NCI-H2196 (cell line): Measurements from ENCODE around the gene BMF.

Experiments
- DNase-seq: peaks from one replicate; lab custom pipeline; 2025; ENCODE audit not compliant: unreplicated experiment; lab: John Stamatoyannopoulos, UW

Gene BMF

GRCh38 chr15:40104296-40104864 lies 4.3 kb downstream of the BMF start:
- no peak for DNase-seq

- peak; percentile 34 for DNase-seq
Measured at GRCh38 chr15:40103864-40104271, 4.8 kb downstream of the BMF start.

- peak; percentile 84 for DNase-seq
Measured at GRCh38 chr15:40102897-40103858, 5.5 kb downstream of the BMF start.

GRCh38 chr15:40100947-40101905 lies 7.5 kb downstream of the BMF start:
- DNase-seq = no peak

GRCh38 chr15:40100123-40100946 lies 8.3 kb downstream of the BMF start:
- DNase-seq = no peak

GRCh38 chr15:40098489-40099261 lies 10.0 kb downstream of the BMF start:
- peak; percentile 26 for DNase-seq

GRCh38 chr15:40097968-40098476 lies 10.7 kb downstream of the BMF start:
- no peak for DNase-seq

GRCh38 chr15:40097096-40097967 lies 11.3 kb downstream of the BMF start:
- DNase-seq = no peak

- DNase-seq = no peak
Measured at GRCh38 chr15:40096094-40096891, 12.4 kb downstream of the BMF start.

GRCh38 chr15:40095371-40096093 lies 13.1 kb downstream of the BMF start:
- no peak for DNase-seq

GRCh38 chr15:40094156-40094555 lies 14.5 kb downstream of the BMF start:
- DNase-seq = no peak

- DNase-seq = no peak
Measured at GRCh38 chr15:40092979-40093869, 15.5 kb downstream of the BMF start.

GRCh38 chr15:40092256-40092978 lies 16.3 kb downstream of the BMF start:
- peak; percentile 43 for DNase-seq

- no peak for DNase-seq
Measured at GRCh38 chr15:40091861-40092255, 16.8 kb downstream of the BMF start.

GRCh38 chr15:40090774-40091455 lies 17.8 kb downstream of the BMF start:
- DNase-seq = no peak
